Aorta (tissue), 5 donors: ENCODE measurements around the gene TCEA3. TPM values are rescaled to one million over a fixed set of nuclear protein-coding genes. Genes with fewer than 3 reads are reported as not detected.

Experiments
- ATAC-seq: fragments of 200-7000 bp; cut with Tn5 transposase; one replicate; pipeline ENCODE4 v1.9.1; 2022; ENCODE audit warnings: moderate library complexity; ENCODE audit not compliant: low FRiP score
- DNase-seq, 2 donors: peaks; one replicate each; pipeline ENCODE4 v3.0.0-alpha.2; 2020
- H3K27ac ChIP-seq, 2 donors: one replicate each; pipeline ENCODE4 v1.5.1; 2013; ENCODE audit warnings: low read length in 2 of 2, mild to moderate bottlenecking in 2 of 2, moderate library complexity in 2 of 2, control low read depth in 1 of 2, inconsistent platforms in 1 of 2, low read depth in 1 of 2
- H3K27me3 ChIP-seq, 2 donors: one replicate each; pipeline ENCODE4 v1.6.1; 2013; ENCODE audit warnings: control low read depth in 1 of 2, low read length in 1 of 2, mild to moderate bottlenecking in 1 of 2, moderate library complexity in 1 of 2; ENCODE audit not compliant: insufficient read depth in 2 of 2, control insufficient read depth in 1 of 2
- H3K36me3 ChIP-seq, 2 donors: one replicate each; pipeline ENCODE4 v1.6.1; 2013; ENCODE audit warnings: control low read depth in 1 of 2, low read length in 1 of 2, mild to moderate bottlenecking in 1 of 2; ENCODE audit not compliant: insufficient read depth in 2 of 2, control insufficient read depth in 1 of 2
- H3K4me1 ChIP-seq, 2 donors: one replicate each; pipeline ENCODE4 v1.6.1; 2013; ENCODE audit warnings: low read length in 2 of 2, control low read depth in 1 of 2, mild to moderate bottlenecking in 1 of 2, moderate library complexity in 1 of 2; ENCODE audit not compliant: insufficient read depth in 2 of 2, control insufficient read depth in 1 of 2
- H3K4me3 ChIP-seq, 2 donors: one replicate each; pipeline ENCODE4 v1.5.1; 2013; ENCODE audit warnings: low read length in 2 of 2, control low read depth in 1 of 2, mild to moderate bottlenecking in 1 of 2
- H3K9me3 ChIP-seq: one replicate; pipeline ENCODE4 v1.6.1; 2013; ENCODE audit warnings: mild to moderate bottlenecking, low read length; ENCODE audit not compliant: control insufficient read depth
- WGBS, 2 donors: extraction: QIAGEN DNeasy Blood & Tissue Kit; methylation state at CpG; one replicate each; pipeline ENCODE4 v1.1.7; 2013; 5-methylcytosine and 5-hydroxymethylcytosine counted together
- intact Hi-C, 2 donors: fragments of 100-400 bp; cut with DNase I; formaldehyde crosslinking; loops; one replicate each; pipeline versions ENCODE4 v1.14.2 to v1.15.0; 2022
- polyA plus RNA-seq, 2 donors: library from polyadenylated mRNA; stranded (reverse); fragments of 200-250 nt; gene quantifications; one replicate each; pipeline ENCODE4 v1.2.3, GENCODE V29; 2013
- total RNA-seq, 2 donors: library from RNA; stranded (reverse); fragmentation: NEBNext Ultra II Directional; extraction: Animal tissue kit (Norgen Biotek cat#: 25700); gene quantifications; one replicate each; pipeline ENCODE4 v1.2.1, GENCODE V29; 2021
- donor health status: healthy with polysubstance abuse.
- donor health status: Bipolar disorder and iron deficiency.
- donor health status: DM: no; HTN: no; CAD: no.
- donor health status: DM: no; HTN: no; CAD: no.
- donor health status: DM: yes; HTN: yes; CAD: no.

TCEA3 gene
- total and polyA plus RNA-seq, 4 donors: 25.7 to 51.3 (median 34.2) TPM

- no peak for ATAC-seq
- no peaks in the 10 kb centered on the region for H3K4me1 ChIP-seq
- DNase-seq: no peak
- peaks cover 5 to 9% of the 10 kb centered on the region in 2 donors for H3K36me3 ChIP-seq
- intact Hi-C loops: no loop called here
- no peak overlapping the region for H3K4me3 ChIP-seq
- no peaks in the 10 kb centered on the region for H3K27me3 ChIP-seq
- WGBS, 2 donors: 81 to 90% methylated on average over 8 of the region's 8 CpGs
- H3K27ac ChIP-seq: no peak overlapping the region
- no peaks in the 10 kb centered on the region for H3K9me3 ChIP-seq
Measured at GRCh38 chr1:23331713-23332112, 92.8 kb downstream of the TCEA3 start.

Other genes with a start within 250 kb of the TCEA3 start
- not detected for gene HTR1D, start 207.2 kb downstream of the TCEA3 start, total RNA-seq
- gene HTR1D, start 207.2 kb downstream of the TCEA3 start, polyA plus RNA-seq: 1 to 10 TPM in 1 of 2 donors, under 1 TPM in 1; 0.05 to 1.3 TPM
- 100 to 1,000 TPM; 113 to 120 TPM for gene HNRNPR, start 80.5 kb downstream of the TCEA3 start, total RNA-seq
- gene HNRNPR, start 80.5 kb downstream of the TCEA3 start, polyA plus RNA-seq: 10 to 100 TPM; 56.6 to 69.1 TPM
- gene ZNF436, start 54.9 kb downstream of the TCEA3 start, total RNA-seq: 10 to 100 TPM; 12.5 to 35.4 TPM
- 1 to 10 TPM; 3.6 to 5.1 TPM for gene ZNF436, start 54.9 kb downstream of the TCEA3 start, polyA plus RNA-seq
- gene ASAP3, start 59.4 kb upstream of the TCEA3 start, total RNA-seq: 10 to 100 TPM; 26.1 to 93.9 TPM
- gene ASAP3, start 59.4 kb upstream of the TCEA3 start, polyA plus RNA-seq: 10 to 100 TPM in 1 of 2 donors, 1 to 10 TPM in 1; 7.0 to 16.1 TPM
- gene E2F2, start 106.5 kb upstream of the TCEA3 start, total RNA-seq: under 1 TPM; 0.42 to 0.96 TPM
- under 1 TPM in 1 of 2 donors, not detected in 1; 0.50 TPM for gene E2F2, start 106.5 kb upstream of the TCEA3 start, polyA plus RNA-seq
- gene ID3, start 134.8 kb upstream of the TCEA3 start, total RNA-seq: 100 to 1,000 TPM; 368 to 390 TPM
- gene ID3, start 134.8 kb upstream of the TCEA3 start, polyA plus RNA-seq: 100 to 1,000 TPM; 349 to 603 TPM